ENCODE results near the gene BSG.

GRCh38 chr19:591099-591958 is 18.9 kb downstream of the BSG start:
- no peak for TF ChIP-seq POLR2A (IDR thresholded peaks at IDR 0.05)
- TF ChIP-seq CTCF (IDR thresholded peaks at IDR 0.05), result no peak
- no peak for TF ChIP-seq POLR2AphosphoS5 (IDR thresholded peaks at IDR 0.05)

Data from breast epithelium (tissue), 3 donors.